Measurements from ENCODE around the gene SNX24.

DNA sequence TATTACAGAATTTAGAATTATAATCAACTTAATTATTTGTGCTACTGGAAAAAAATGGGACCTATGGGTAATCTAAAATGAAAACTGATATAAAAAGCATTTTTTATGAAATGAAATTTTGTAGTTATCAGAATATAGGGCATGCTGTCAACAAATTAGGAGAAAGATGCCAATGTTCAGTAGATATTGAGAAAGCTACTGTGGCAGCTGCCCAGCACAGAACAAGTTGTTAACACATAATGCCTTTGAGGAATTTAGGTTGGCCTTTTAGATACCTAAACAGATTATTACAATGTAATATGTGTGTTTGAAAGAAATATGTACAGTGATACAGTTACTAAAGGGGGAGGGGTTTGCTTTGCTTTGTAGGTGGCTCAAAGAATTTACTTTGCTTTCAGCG is 137.0 kb downstream of the SNX24 start:
- TF ChIP-seq, protein P1, sequence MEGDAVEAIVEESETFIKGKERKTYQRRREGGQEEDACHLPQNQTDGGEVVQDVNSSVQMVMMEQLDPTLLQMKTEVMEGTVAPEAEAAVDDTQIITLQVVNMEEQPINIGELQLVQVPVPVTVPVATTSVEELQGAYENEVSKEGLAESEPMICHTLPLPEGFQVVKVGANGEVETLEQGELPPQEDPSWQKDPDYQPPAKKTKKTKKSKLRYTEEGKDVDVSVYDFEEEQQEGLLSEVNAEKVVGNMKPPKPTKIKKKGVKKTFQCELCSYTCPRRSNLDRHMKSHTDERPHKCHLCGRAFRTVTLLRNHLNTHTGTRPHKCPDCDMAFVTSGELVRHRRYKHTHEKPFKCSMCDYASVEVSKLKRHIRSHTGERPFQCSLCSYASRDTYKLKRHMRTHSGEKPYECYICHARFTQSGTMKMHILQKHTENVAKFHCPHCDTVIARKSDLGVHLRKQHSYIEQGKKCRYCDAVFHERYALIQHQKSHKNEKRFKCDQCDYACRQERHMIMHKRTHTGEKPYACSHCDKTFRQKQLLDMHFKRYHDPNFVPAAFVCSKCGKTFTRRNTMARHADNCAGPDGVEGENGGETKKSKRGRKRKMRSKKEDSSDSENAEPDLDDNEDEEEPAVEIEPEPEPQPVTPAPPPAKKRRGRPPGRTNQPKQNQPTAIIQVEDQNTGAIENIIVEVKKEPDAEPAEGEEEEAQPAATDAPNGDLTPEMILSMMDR (conservative IDR thresholded peaks at IDR 0.05; ENCODE audit: low read depth in 2 of 2), result no peak
- no peak for TF ChIP-seq EZH2 (IDR thresholded peaks at IDR 0.05; ENCODE audit: low read depth, unreplicated experiment)
- TF ChIP-seq STAT1 (IDR thresholded peaks at IDR 0.05; ENCODE audit: unreplicated experiment), result no peak
- no peak for TF ChIP-seq POLR2AphosphoS5 (IDR thresholded peaks at IDR 0.05; ENCODE audit: low read depth)
- no peak for TF ChIP-seq EZH2phosphoT487 (IDR thresholded peaks at IDR 0.05; ENCODE audit: unreplicated experiment)
- TF ChIP-seq, protein P2, sequence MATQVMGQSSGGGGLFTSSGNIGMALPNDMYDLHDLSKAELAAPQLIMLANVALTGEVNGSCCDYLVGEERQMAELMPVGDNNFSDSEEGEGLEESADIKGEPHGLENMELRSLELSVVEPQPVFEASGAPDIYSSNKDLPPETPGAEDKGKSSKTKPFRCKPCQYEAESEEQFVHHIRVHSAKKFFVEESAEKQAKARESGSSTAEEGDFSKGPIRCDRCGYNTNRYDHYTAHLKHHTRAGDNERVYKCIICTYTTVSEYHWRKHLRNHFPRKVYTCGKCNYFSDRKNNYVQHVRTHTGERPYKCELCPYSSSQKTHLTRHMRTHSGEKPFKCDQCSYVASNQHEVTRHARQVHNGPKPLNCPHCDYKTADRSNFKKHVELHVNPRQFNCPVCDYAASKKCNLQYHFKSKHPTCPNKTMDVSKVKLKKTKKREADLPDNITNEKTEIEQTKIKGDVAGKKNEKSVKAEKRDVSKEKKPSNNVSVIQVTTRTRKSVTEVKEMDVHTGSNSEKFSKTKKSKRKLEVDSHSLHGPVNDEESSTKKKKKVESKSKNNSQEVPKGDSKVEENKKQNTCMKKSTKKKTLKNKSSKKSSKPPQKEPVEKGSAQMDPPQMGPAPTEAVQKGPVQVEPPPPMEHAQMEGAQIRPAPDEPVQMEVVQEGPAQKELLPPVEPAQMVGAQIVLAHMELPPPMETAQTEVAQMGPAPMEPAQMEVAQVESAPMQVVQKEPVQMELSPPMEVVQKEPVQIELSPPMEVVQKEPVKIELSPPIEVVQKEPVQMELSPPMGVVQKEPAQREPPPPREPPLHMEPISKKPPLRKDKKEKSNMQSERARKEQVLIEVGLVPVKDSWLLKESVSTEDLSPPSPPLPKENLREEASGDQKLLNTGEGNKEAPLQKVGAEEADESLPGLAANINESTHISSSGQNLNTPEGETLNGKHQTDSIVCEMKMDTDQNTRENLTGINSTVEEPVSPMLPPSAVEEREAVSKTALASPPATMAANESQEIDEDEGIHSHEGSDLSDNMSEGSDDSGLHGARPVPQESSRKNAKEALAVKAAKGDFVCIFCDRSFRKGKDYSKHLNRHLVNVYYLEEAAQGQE (IDR thresholded peaks at IDR 0.05; ENCODE audit: unreplicated experiment), result no peak
- no peak for TF ChIP-seq ZNF114 (CRISPR knock-in tag; IDR thresholded peaks at IDR 0.05)
- TF ChIP-seq, protein P3, sequence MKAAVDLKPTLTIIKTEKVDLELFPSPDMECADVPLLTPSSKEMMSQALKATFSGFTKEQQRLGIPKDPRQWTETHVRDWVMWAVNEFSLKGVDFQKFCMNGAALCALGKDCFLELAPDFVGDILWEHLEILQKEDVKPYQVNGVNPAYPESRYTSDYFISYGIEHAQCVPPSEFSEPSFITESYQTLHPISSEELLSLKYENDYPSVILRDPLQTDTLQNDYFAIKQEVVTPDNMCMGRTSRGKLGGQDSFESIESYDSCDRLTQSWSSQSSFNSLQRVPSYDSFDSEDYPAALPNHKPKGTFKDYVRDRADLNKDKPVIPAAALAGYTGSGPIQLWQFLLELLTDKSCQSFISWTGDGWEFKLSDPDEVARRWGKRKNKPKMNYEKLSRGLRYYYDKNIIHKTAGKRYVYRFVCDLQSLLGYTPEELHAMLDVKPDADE (IDR thresholded peaks at IDR 0.05), result no peak
- TF ChIP-seq CREB1 (CRISPR knock-in tag; IDR thresholded peaks at IDR 0.05; ENCODE audit: low read depth), result no peak
- no peak for TF ChIP-seq JUNB (IDR thresholded peaks at IDR 0.05; ENCODE audit: unreplicated experiment)

Data from GM23338 (cell line).